Endothelial cell of umbilical vein (primary cell): ENCODE data around the gene GLUD2. TPM values are rescaled to one million over a fixed set of nuclear protein-coding genes. Genes with fewer than 3 reads are reported as not detected.

Source experiments
- BruUV-seq: library from RNA; stranded (reverse); fragments of 400-500 nt; replicated peaks from 2 replicates; lab custom pipeline; 2021; lab: Mats Ljungman, UMichigan
- CTCF ChIA-PET: fragments of 300-600, 350-600 bp; sonication (Branson Sonifier 250); formaldehyde crosslinking; loops from one replicate; lab custom pipeline; 2021; ENCODE audit warnings: antibody characterized with exemption, inconsistent platforms; lab: Charles Lee
- POLR2A ChIA-PET: fragments of 300-600, 350-600 bp; sonication (Branson Sonifier 250); formaldehyde crosslinking; loops from one replicate; lab custom pipeline; 2021; ENCODE audit warnings: antibody characterized with exemption, inconsistent platforms; lab: Charles Lee
- DNase-seq: peaks from one replicate; pipeline ENCODE4 v3.0.0-alpha.2; 2011; ENCODE audit warnings: low read depth, low spot score
- FAIRE-seq: peaks from 2 replicates; lab custom pipeline; 2011; peaks lifted over from hg19 to GRCh38; lab: Jason Lieb, UNC
- H2AFZ ChIP-seq: 2 replicates; pipeline ENCODE4 v1.6.0; 2012; ENCODE audit warnings: low read depth, low read length, control low read depth, inconsistent platforms
- H3K27ac ChIP-seq: 2 replicates; pipeline ENCODE4 v1.5.1; 2011; ENCODE audit warnings: low read depth, mild to moderate bottlenecking, control low read depth, low read length, moderate library complexity; ENCODE audit not compliant: insufficient read depth
- H3K27me3 ChIP-seq, 2 experiments: 2 replicates each; pipeline versions ENCODE4 v1.6.0 to v1.6.1; 2011; ENCODE audit warnings: low read length in 2 of 2, mixed read lengths in 1 of 2; ENCODE audit not compliant: control insufficient read depth in 2 of 2, insufficient read depth in 2 of 2
- H3K36me3 ChIP-seq, 2 experiments: 2 replicates in 1 of 2; 3 replicates in 1 of 2; pipeline ENCODE4 v1.5.1; 2011; ENCODE audit warnings: low read length in 2 of 2, mild to moderate bottlenecking in 1 of 2, moderate library complexity in 1 of 2; ENCODE audit not compliant: control insufficient read depth in 2 of 2, insufficient read depth in 2 of 2; ENCODE audit errors: extremely low read depth in 1 of 2
- H3K4me1 ChIP-seq: 3 replicates; pipeline ENCODE4 v1.5.1; 2011; ENCODE audit warnings: mild to moderate bottlenecking, low read length; ENCODE audit not compliant: control insufficient read depth, insufficient read depth; ENCODE audit errors: extremely low read depth
- H3K4me2 ChIP-seq: 2 replicates; pipeline ENCODE4 v1.6.1; 2011; ENCODE audit warnings: low read length, control low read depth, mixed read lengths; ENCODE audit not compliant: insufficient read depth
- H3K4me3 ChIP-seq, 3 experiments: fragments of 200-600 bp in 1 of 3; sonication (generic), shearing (Covaris generic) in 1 of 3; replicated peaks in 1 of 3; 2 replicates each; pipeline ENCODE4 v1.5.1; 2011 to 2016; ENCODE audit warnings: control low read depth in 3 of 3, low read length in 3 of 3, mild to moderate bottlenecking in 2 of 3, inconsistent platforms in 1 of 3, low read depth in 1 of 3, moderate library complexity in 1 of 3; ENCODE audit not compliant: insufficient read depth in 1 of 3
- H3K79me2 ChIP-seq: 2 replicates; pipeline ENCODE4 v1.6.0; 2012; ENCODE audit warnings: low read length, inconsistent platforms; ENCODE audit not compliant: control insufficient read depth, insufficient read depth
- H3K9ac ChIP-seq: replicated peaks from 2 replicates; pipeline ENCODE3; 2011; ENCODE audit warnings: low read length, control low read depth; ENCODE audit not compliant: insufficient read depth; ENCODE audit errors: extremely low read depth
- H3K9me1 ChIP-seq: replicated peaks from 3 replicates; pipeline ENCODE4 v1.6.0; 2011; ENCODE audit warnings: mild to moderate bottlenecking, low read length; ENCODE audit not compliant: control insufficient read depth, insufficient read depth; ENCODE audit errors: extremely low read depth
- H3K9me3 ChIP-seq: replicated peaks from 2 replicates; pipeline ENCODE4 v1.5.1; 2012; ENCODE audit warnings: low read length, inconsistent platforms; ENCODE audit not compliant: control insufficient read depth, insufficient read depth
- H4K20me1 ChIP-seq: replicated peaks from 2 replicates; pipeline ENCODE3; 2011; ENCODE audit warnings: mild to moderate bottlenecking, low read length; ENCODE audit not compliant: control insufficient read depth, insufficient read depth; ENCODE audit errors: extremely low read depth
- CTCF ChIP-seq, 2 donors: IDR thresholded peaks; 1 replicate in 1 of 2; 2 replicates in 1 of 2; pipeline ENCODE4 v1.5.1; 2011; ENCODE audit warnings: low read length in 2 of 2, mild to moderate bottlenecking in 2 of 2, moderate library complexity in 2 of 2, control low read depth in 1 of 2, inconsistent platforms in 1 of 2, low read depth in 1 of 2; ENCODE audit not compliant: insufficient read depth in 1 of 2; ENCODE audit errors: extremely low read depth in 1 of 2
- EZH2 ChIP-seq: IDR thresholded peaks from 2 replicates; pipeline ENCODE4 v1.6.1; 2012; ENCODE audit warnings: borderline replicate concordance, low read depth, mild to moderate bottlenecking, moderate library complexity, low read length, inconsistent platforms; ENCODE audit not compliant: severe bottlenecking
- FOS ChIP-seq: IDR thresholded peaks from 2 replicates; pipeline ENCODE4 v1.6.1; 2011; ENCODE audit warnings: mild to moderate bottlenecking, low read length, moderate library complexity, borderline replicate concordance; ENCODE audit not compliant: insufficient read depth
- GATA2 ChIP-seq: IDR thresholded peaks from 2 replicates; pipeline ENCODE4 v1.7.0; 2011; ENCODE audit warnings: low read depth, mild to moderate bottlenecking, moderate library complexity, mixed read lengths, low read length; ENCODE audit not compliant: insufficient read length, insufficient read depth
- JUN ChIP-seq: IDR thresholded peaks from 2 replicates; pipeline ENCODE4 v1.6.1; 2011; ENCODE audit warnings: borderline replicate concordance, low read depth; ENCODE audit not compliant: insufficient read length, insufficient read depth
- MAX ChIP-seq: IDR thresholded peaks from 2 replicates; pipeline ENCODE4 v1.6.1; 2011; ENCODE audit not compliant: insufficient read depth, insufficient read length
- MYC ChIP-seq: IDR thresholded peaks from one replicate; pipeline ENCODE4 v1.6.1; 2011; ENCODE audit warnings: mild to moderate bottlenecking, low read depth, low read length
- POLR2A ChIP-seq: IDR thresholded peaks from 2 replicates; pipeline ENCODE4 v1.6.1; 2012; ENCODE audit warnings: low read depth, mild to moderate bottlenecking, control low read depth, low read length
- POLR2AphosphoS5 ChIP-seq: IDR thresholded peaks from 2 replicates; pipeline ENCODE4 v1.6.1; 2012; ENCODE audit warnings: low read depth, mild to moderate bottlenecking, control low read depth, low read length, moderate library complexity; ENCODE audit not compliant: insufficient read depth
- dilution Hi-C: fragments of 300-500 bp; cut with MboI; formaldehyde crosslinking; loops from one replicate; pipeline ENCODE4 v1.15.0; 2019; ENCODE audit warnings: low sequenced_read_pairs; ENCODE audit not compliant: extremely low pct_ligation_motif_present
- intact Hi-C: fragments of 100-400 bp; cut with micrococcal nuclease; formaldehyde crosslinking; loops from one replicate; pipeline ENCODE4 v1.10.0; 2022
- polyA plus RNA-seq, 4 experiments: library from polyadenylated mRNA; depleted of rRNA in 3 of 4; stranded (reverse) in 3 of 4; unstranded in 1 of 4; fragments of >200 nt; gene quantifications; 2 replicates each; pipeline versions ENCODE4 v1.2.1 to v1.2.3, GENCODE V29; 2011 to 2012; ENCODE audit warnings: missing spikeins in 1 of 4
- total RNA-seq: library from RNA; stranded (reverse); gene quantifications from 2 replicates; pipeline ENCODE4 v1.2.3, GENCODE V29; 2021

GLUD2 gene
- total and polyA plus RNA-seq, 2 donors (not counting 3 experiments of a cell fraction or from before 2014, with no cell fraction given), result 0.19 to 0.33 TPM

DNA sequence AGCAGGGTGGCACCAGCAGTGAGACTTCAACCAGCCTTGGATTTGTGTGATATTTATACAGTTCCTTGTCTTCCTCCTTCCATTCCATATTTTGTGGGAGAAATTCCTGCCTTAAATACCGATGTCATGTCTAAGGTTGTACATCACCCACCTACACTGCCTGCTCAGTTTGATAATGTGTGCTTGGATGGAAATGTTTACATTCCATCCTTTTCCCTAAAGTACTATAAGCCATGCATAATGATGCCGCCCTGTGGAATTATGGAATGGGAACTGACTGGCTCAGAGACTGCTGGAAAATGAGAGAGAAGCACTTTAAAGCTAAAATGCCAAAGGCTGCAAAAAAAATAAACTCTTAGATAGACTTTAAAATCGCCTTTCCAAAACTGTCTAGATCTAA lies 11.3 kb upstream of the GLUD2 start:
- Histone ChIP-seq H3K9me1 (no peaks in the 10 kb centered on the region), H3K36me3 (no peaks in the 10 kb centered on the region), H3K27me3 (no peaks in the 10 kb centered on the region), H3K4me2 (no peak overlapping the region), H4K20me1 (no peaks in the 10 kb centered on the region), H3K4me3 (no peak overlapping the region), H3K9ac (no peak overlapping the region), H3K27ac (no peak overlapping the region), H3K79me2 (no peaks in the 10 kb centered on the region), H3K9me3 (no peaks in the 10 kb centered on the region), H2AFZ (no peak overlapping the region), H3K4me1 (no peaks in the 10 kb centered on the region)
- POLR2A ChIA-PET, result no interaction called here
- DNase-seq (no peak), FAIRE-seq (no peak)
- no peak for TF ChIP-seq MAX
- TF ChIP-seq EZH2, result no peak
- TF ChIP-seq FOS, result no peak
- TF ChIP-seq POLR2A, result no peak
- TF ChIP-seq CTCF (IDR thresholded peaks at IDR 0.05; ENCODE audit: extremely low read depth in 1 of 2, insufficient read depth in 1 of 2, low read depth in 1 of 2, low read length in 2 of 2), result no peak
- TF ChIP-seq GATA2, result no peak
- TF ChIP-seq POLR2AphosphoS5, result no peak
- no peak for TF ChIP-seq JUN
- no peak for TF ChIP-seq MYC
- intact Hi-C loops, result no loop called here
- CTCF ChIA-PET, result no interaction called here
- BruUV-seq, result no TSS peak
- dilution Hi-C loops, result no loop called here
